IMR-90 (cell line): ENCODE results near the gene MAP2K6. TPM values are rescaled to one million over a fixed set of nuclear protein-coding genes. Genes with fewer than 3 reads are reported as not detected.

ENCODE experiments used
- ATAC-seq: fragments of 200-7000 bp; cut with Tn5 transposase; 2 replicates; pipeline ENCODE4 v1.9.1; 2020; ENCODE audit warnings: low read depth, mild to moderate bottlenecking, moderate library complexity
- BruUV-seq: library from RNA; stranded (reverse); fragments of 400-500 nt; replicated peaks from 2 replicates; lab custom pipeline; 2021; lab: Mats Ljungman, UMichigan
- CTCF ChIA-PET: fragments of 300-600 bp; formaldehyde crosslinking; extraction: SDS; loops from one replicate; lab custom pipeline; 2021; ENCODE audit warnings: antibody characterized with exemption; lab: Yijun Ruan, JAX
- POLR2A ChIA-PET: fragments of 300-600 bp; sonication (Branson Sonifier 250); formaldehyde crosslinking; loops from one replicate; lab custom pipeline; 2022; ENCODE audit warnings: antibody characterized with exemption; ENCODE audit not compliant: unreplicated experiment; lab: Charles Lee
- DNase-seq: peaks from one replicate; pipeline ENCODE4 v3.0.0; 2013
- H2AFZ ChIP-seq: replicated peaks from 2 replicates; pipeline ENCODE3; 2013; ENCODE audit warnings: low read length, mild to moderate bottlenecking; ENCODE audit not compliant: poor library complexity
- H2AK5ac ChIP-seq: 2 replicates; pipeline ENCODE4 v1.6.1; 2013; ENCODE audit warnings: low read depth, low read length, inconsistent platforms
- H2AK9ac ChIP-seq: replicated peaks from 2 replicates; pipeline ENCODE3; 2013; ENCODE audit warnings: mild to moderate bottlenecking, low read depth, low read length, moderate library complexity; ENCODE audit not compliant: poor library complexity
- H2BK120ac ChIP-seq: 2 replicates; pipeline ENCODE4 v1.6.1; 2013; ENCODE audit warnings: low read depth, low read length, inconsistent platforms
- H2BK15ac ChIP-seq: 3 replicates; pipeline ENCODE4 v1.6.1; 2013; ENCODE audit warnings: low read depth, low read length, inconsistent platforms
- H2BK20ac ChIP-seq: 2 replicates; pipeline ENCODE4 v1.6.1; 2013; ENCODE audit warnings: low read depth, mild to moderate bottlenecking, inconsistent platforms, low read length, moderate library complexity
- H2BK5ac ChIP-seq: 2 replicates; pipeline ENCODE4 v1.6.1; 2013; ENCODE audit warnings: mild to moderate bottlenecking, low read depth, low read length, inconsistent platforms; ENCODE audit not compliant: poor library complexity, severe bottlenecking
- H3K14ac ChIP-seq: replicated peaks from 2 replicates; pipeline ENCODE4 v1.6.1; 2013; ENCODE audit warnings: low read depth, low read length, inconsistent platforms
- H3K18ac ChIP-seq: 2 replicates; pipeline ENCODE4 v1.6.1; 2013; ENCODE audit warnings: low read depth, low read length, control low read depth
- H3K23ac ChIP-seq: 2 replicates; pipeline ENCODE4 v1.6.1; 2013; ENCODE audit warnings: low read depth, low read length, inconsistent platforms
- H3K27ac ChIP-seq: 2 replicates; pipeline ENCODE4 v1.5.1; 2013; ENCODE audit warnings: mild to moderate bottlenecking, control low read depth, low read length; ENCODE audit not compliant: insufficient read depth
- H3K27me3 ChIP-seq: 2 replicates; pipeline ENCODE4 v1.6.1; 2013; ENCODE audit warnings: low read length; ENCODE audit not compliant: control insufficient read depth, insufficient read depth
- H3K36me3 ChIP-seq: 2 replicates; pipeline ENCODE4 v1.6.1; 2013; ENCODE audit warnings: low read length, mixed read lengths; ENCODE audit not compliant: control insufficient read depth, insufficient read depth
- H3K4ac ChIP-seq: 2 replicates; pipeline ENCODE4 v1.6.1; 2013; ENCODE audit warnings: low read depth, low read length, inconsistent platforms
- H3K4me1 ChIP-seq: 2 replicates; pipeline ENCODE4 v1.6.1; 2013; ENCODE audit warnings: low read length, mixed read lengths; ENCODE audit not compliant: control insufficient read depth, insufficient read depth
- H3K4me2 ChIP-seq: 2 replicates; pipeline ENCODE4 v1.6.1; 2013; ENCODE audit warnings: low read depth, mild to moderate bottlenecking, control low read depth, low read length, moderate library complexity
- H3K4me3 ChIP-seq: 2 replicates; pipeline ENCODE4 v1.5.1; 2013; ENCODE audit warnings: low read depth, mild to moderate bottlenecking, control low read depth, low read length, moderate library complexity; ENCODE audit not compliant: insufficient read depth
- H3K56ac ChIP-seq: 2 replicates; pipeline ENCODE4 v1.6.1; 2013; ENCODE audit warnings: low read length, inconsistent platforms; ENCODE audit not compliant: insufficient read depth; ENCODE audit errors: extremely low read depth
- H3K79me1 ChIP-seq, 2 experiments: 2 replicates each; pipeline ENCODE4 v1.6.1; 2013; ENCODE audit warnings: low read length in 2 of 2, inconsistent platforms in 1 of 2, low read depth in 1 of 2
- H3K9ac ChIP-seq: 2 replicates; pipeline ENCODE4 v1.6.1; 2013; ENCODE audit warnings: low read depth, low read length, control low read depth
- H3K9me1 ChIP-seq: 2 replicates; pipeline ENCODE4 v1.6.1; 2013; ENCODE audit warnings: low read length, inconsistent platforms; ENCODE audit not compliant: insufficient read depth
- H3K9me3 ChIP-seq: 2 replicates; pipeline ENCODE4 v1.6.1; 2013; ENCODE audit warnings: low read length; ENCODE audit not compliant: control insufficient read depth, insufficient read depth
- H4K20me1 ChIP-seq: 2 replicates; pipeline ENCODE4 v1.6.1; 2013; ENCODE audit warnings: low read length, inconsistent platforms; ENCODE audit not compliant: insufficient read depth
- H4K5ac ChIP-seq: 2 replicates; pipeline ENCODE4 v1.6.1; 2013; ENCODE audit warnings: mild to moderate bottlenecking, low read depth, low read length, control low read depth
- H4K8ac ChIP-seq, 2 experiments: 2 replicates each; pipeline ENCODE4 v1.6.1; 2013; ENCODE audit warnings: low read depth in 2 of 2, low read length in 2 of 2, control low read depth in 1 of 2, inconsistent platforms in 1 of 2
- H4K91ac ChIP-seq: 2 replicates; pipeline ENCODE4 v1.6.1; 2013; ENCODE audit warnings: low read depth, low read length, inconsistent platforms; ENCODE audit not compliant: insufficient read depth
- BHLHE40 ChIP-seq: fragments of 150-350 bp; IDR thresholded peaks from 2 replicates; pipeline ENCODE4 v1.6.1; 2016; ENCODE audit warnings: mild to moderate bottlenecking, low read depth, low read length
- CEBPB ChIP-seq: IDR thresholded peaks from 2 replicates; pipeline ENCODE4 v1.6.1; 2012; ENCODE audit warnings: low read depth, low read length, improper control_type of control experiment
- CHD1 ChIP-seq: IDR thresholded peaks from 2 replicates; pipeline ENCODE4 v1.6.1; 2012; ENCODE audit warnings: low read depth, low read length, improper control_type of control experiment
- FOS ChIP-seq: fragments of 150-350 bp; IDR thresholded peaks from 2 replicates; pipeline ENCODE4 v1.6.1; 2016; ENCODE audit warnings: low read depth, low read length
- MAFK ChIP-seq: IDR thresholded peaks from 2 replicates; pipeline ENCODE4 v1.6.1; 2012; ENCODE audit warnings: low read depth, low read length, improper control_type of control experiment
- MAZ ChIP-seq: IDR thresholded peaks from 2 replicates; pipeline ENCODE4 v1.6.1; 2012; ENCODE audit warnings: low read depth, mild to moderate bottlenecking, low read length, improper control_type of control experiment, moderate library complexity, borderline replicate concordance
- MXI1 ChIP-seq: IDR thresholded peaks from 2 replicates; pipeline ENCODE4 v1.6.1; 2012; ENCODE audit warnings: low read depth, mild to moderate bottlenecking, low read length, moderate library complexity, borderline replicate concordance
- NFE2L2 ChIP-seq: fragments of 150-350 bp; IDR thresholded peaks from 2 replicates; pipeline ENCODE4 v1.6.1; 2016; ENCODE audit warnings: low read depth, mild to moderate bottlenecking, low read length
- POLR2A ChIP-seq: IDR thresholded peaks from 2 replicates; pipeline ENCODE4 v1.6.1; 2012; ENCODE audit warnings: mild to moderate bottlenecking, low read depth, low read length
- RAD21 ChIP-seq: IDR thresholded peaks from 2 replicates; pipeline ENCODE4 v1.6.1; 2012; ENCODE audit warnings: low read length, improper control_type of control experiment
- RCOR1 ChIP-seq: IDR thresholded peaks from 2 replicates; pipeline ENCODE4 v1.6.1; 2012; ENCODE audit warnings: mild to moderate bottlenecking, low read length, improper control_type of control experiment; ENCODE audit not compliant: insufficient replicate concordance
- RFX5 ChIP-seq: IDR thresholded peaks from 2 replicates; pipeline ENCODE4 v1.8.0; 2012; ENCODE audit warnings: low read depth, mild to moderate bottlenecking, low read length, moderate library complexity
- SMC3 ChIP-seq: fragments of 150-350 bp; IDR thresholded peaks from 2 replicates; pipeline ENCODE4 v1.6.1; 2016; ENCODE audit warnings: low read depth, mild to moderate bottlenecking, antibody characterized with exemption, low read length, moderate library complexity
- WGBS, 2 experiments: methylation state at CpG; one replicate each; pipeline versions ENCODE4 v1.1.5 to v1.1.7; 2013; ENCODE audit warnings: missing lambda C conversion rate in 2 of 2; ENCODE audit not compliant: insufficient read length in 1 of 2; ENCODE audit errors: extremely low coverage in 2 of 2; 5-methylcytosine and 5-hydroxymethylcytosine counted together
- dilution Hi-C: fragments of 300-500 bp; cut with HindIII; formaldehyde crosslinking; loops from one replicate; pipeline ENCODE4 v1.14.3; 2018; ENCODE audit warnings: low sequenced_read_pairs; ENCODE audit not compliant: unreplicated experiment
- in situ Hi-C: fragments of 300-500 bp; cut with MboI; formaldehyde crosslinking; loops from 3 replicates; pipeline ENCODE4 v1.14.3; 2019; ENCODE audit warnings: low sequenced_read_pairs, inconsistent platforms, mixed read lengths
- intact Hi-C: fragments of 100-400 bp; cut with micrococcal nuclease; formaldehyde crosslinking; loops from 2 replicates; pipeline ENCODE4 v1.10.0; 2022
- polyA plus RNA-seq, 3 experiments: library from polyadenylated mRNA; depleted of rRNA; stranded (reverse); fragments of >200 nt; gene quantifications; 2 replicates each; pipeline ENCODE4 v1.2.3, GENCODE V29; 2012; ENCODE audit warnings: low replicate concordance in 1 of 3
- total RNA-seq: library from RNA; depleted of rRNA; stranded (reverse); fragments of >200 nt; gene quantifications from 2 replicates; pipeline ENCODE4 v1.2.3, GENCODE V29; 2012
- TF ChIP-seq, protein P1 (sequence below): conservative IDR thresholded peaks from 2 replicates; pipeline ENCODE4 v1.5.1; 2012; ENCODE audit warnings: mild to moderate bottlenecking, low read depth, low read length, improper control_type of control experiment
- TF ChIP-seq, protein P2 (sequence below): fragments of 150-350 bp; IDR thresholded peaks from 2 replicates; pipeline ENCODE4 v1.6.1; 2016; ENCODE audit warnings: low read depth, mild to moderate bottlenecking, low read length, moderate library complexity, borderline replicate concordance
- TF ChIP-seq, protein P3 (sequence below): fragments of 150-350 bp; IDR thresholded peaks from 2 replicates; pipeline ENCODE4 v1.6.1; 2017; ENCODE audit warnings: mild to moderate bottlenecking, antibody characterized with exemption, low read length, low read depth

MAP2K6 gene
- total and polyA plus RNA-seq, 2 of the 4 experiments (the other 2 are of a cell fraction): 2.4 to 5.7 TPM

DNA sequence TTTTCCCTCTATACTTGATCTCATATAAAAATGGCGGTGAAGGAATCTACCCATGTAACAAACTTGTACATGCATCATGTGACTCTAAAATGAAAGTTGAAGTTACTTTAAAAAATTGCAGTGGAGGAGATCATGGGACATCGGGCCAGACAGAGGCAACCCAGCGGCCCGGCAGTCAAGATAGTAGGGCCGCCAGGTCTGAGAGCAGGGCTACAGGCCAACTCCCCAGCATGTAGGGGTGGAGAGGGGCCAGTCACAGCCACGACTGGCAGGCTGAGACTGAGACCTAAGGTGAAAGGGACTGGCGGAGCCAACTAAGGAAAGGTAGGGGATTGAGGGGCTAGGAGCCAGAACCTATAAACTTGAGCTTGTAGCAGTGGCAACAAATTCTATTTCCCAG lies 150.9 kb downstream of the MAP2K6 start:
- no peak overlapping the region for H2AFZ ChIP-seq
- H2AK5ac ChIP-seq: no peak overlapping the region
- no peaks in the 10 kb centered on the region; the same call in 1 of the 2 replicates for H3K27me3 ChIP-seq
- ChIA-PET POLR2A (no interaction called here), CTCF (no interaction called here)
- H4K8ac ChIP-seq: no peak overlapping the region
- no peak overlapping the region for H3K23ac ChIP-seq
- H2BK20ac ChIP-seq: no peak overlapping the region
- DNase-seq: no peak
- H4K91ac ChIP-seq: no peak overlapping the region
- no peak overlapping the region for H4K5ac ChIP-seq
- no peak overlapping the region for H3K18ac ChIP-seq
- 100% methylated on average over 2 of the region's 7 CpGs; no CpG with 5 or more reads in 1 of the 2 experiments for WGBS, 2 experiments
- no peak overlapping the region for H2AK9ac ChIP-seq
- H3K56ac ChIP-seq: no peak overlapping the region
- no peaks in the 10 kb centered on the region for H3K9me3 ChIP-seq
- H3K27ac ChIP-seq: no peak overlapping the region
- dilution Hi-C loops: no loop called here
- H3K14ac ChIP-seq: no peak overlapping the region
- no peak overlapping the region for H3K9ac ChIP-seq
- H3K36me3 ChIP-seq: no peaks in the 10 kb centered on the region
- no peaks in the 10 kb centered on the region for H3K79me1 ChIP-seq
- H3K9me1 ChIP-seq: no peaks in the 10 kb centered on the region
- H3K4ac ChIP-seq: no peak overlapping the region
- no peak overlapping the region for H3K4me2 ChIP-seq
- TF ChIP-seq FOS: no peak
- no peak for TF ChIP-seq NFE2L2
- TF ChIP-seq, protein P1, sequence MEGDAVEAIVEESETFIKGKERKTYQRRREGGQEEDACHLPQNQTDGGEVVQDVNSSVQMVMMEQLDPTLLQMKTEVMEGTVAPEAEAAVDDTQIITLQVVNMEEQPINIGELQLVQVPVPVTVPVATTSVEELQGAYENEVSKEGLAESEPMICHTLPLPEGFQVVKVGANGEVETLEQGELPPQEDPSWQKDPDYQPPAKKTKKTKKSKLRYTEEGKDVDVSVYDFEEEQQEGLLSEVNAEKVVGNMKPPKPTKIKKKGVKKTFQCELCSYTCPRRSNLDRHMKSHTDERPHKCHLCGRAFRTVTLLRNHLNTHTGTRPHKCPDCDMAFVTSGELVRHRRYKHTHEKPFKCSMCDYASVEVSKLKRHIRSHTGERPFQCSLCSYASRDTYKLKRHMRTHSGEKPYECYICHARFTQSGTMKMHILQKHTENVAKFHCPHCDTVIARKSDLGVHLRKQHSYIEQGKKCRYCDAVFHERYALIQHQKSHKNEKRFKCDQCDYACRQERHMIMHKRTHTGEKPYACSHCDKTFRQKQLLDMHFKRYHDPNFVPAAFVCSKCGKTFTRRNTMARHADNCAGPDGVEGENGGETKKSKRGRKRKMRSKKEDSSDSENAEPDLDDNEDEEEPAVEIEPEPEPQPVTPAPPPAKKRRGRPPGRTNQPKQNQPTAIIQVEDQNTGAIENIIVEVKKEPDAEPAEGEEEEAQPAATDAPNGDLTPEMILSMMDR: no peak
- TF ChIP-seq, protein P2, sequence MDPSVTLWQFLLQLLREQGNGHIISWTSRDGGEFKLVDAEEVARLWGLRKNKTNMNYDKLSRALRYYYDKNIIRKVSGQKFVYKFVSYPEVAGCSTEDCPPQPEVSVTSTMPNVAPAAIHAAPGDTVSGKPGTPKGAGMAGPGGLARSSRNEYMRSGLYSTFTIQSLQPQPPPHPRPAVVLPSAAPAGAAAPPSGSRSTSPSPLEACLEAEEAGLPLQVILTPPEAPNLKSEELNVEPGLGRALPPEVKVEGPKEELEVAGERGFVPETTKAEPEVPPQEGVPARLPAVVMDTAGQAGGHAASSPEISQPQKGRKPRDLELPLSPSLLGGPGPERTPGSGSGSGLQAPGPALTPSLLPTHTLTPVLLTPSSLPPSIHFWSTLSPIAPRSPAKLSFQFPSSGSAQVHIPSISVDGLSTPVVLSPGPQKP: no peak
- TF ChIP-seq RFX5: no peak
- TF ChIP-seq CHD1: no peak
- TF ChIP-seq MAFK: no peak
- no peak for TF ChIP-seq MXI1
- TF ChIP-seq RCOR1: no peak
- no peak for TF ChIP-seq RAD21
- no peak for TF ChIP-seq SMC3
- TF ChIP-seq CEBPB: no peak
- TF ChIP-seq MAZ: no peak
- no peak for TF ChIP-seq BHLHE40
- TF ChIP-seq, protein P3, sequence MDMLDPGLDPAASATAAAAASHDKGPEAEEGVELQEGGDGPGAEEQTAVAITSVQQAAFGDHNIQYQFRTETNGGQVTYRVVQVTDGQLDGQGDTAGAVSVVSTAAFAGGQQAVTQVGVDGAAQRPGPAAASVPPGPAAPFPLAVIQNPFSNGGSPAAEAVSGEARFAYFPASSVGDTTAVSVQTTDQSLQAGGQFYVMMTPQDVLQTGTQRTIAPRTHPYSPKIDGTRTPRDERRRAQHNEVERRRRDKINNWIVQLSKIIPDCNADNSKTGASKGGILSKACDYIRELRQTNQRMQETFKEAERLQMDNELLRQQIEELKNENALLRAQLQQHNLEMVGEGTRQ: no peak
- TF ChIP-seq POLR2A: no peak
- intact Hi-C loops: loop anchor here (5.0 to 10.0 kb wide), 3 partner anchors 38 to 1057 kb away; no protein-coding TSS in a partner anchor
- ATAC-seq: no peak
- no TSS peak for BruUV-seq
- H2BK5ac ChIP-seq: no peak overlapping the region
- H3K4me3 ChIP-seq: no peak overlapping the region
- no peak overlapping the region for H2BK15ac ChIP-seq
- no peak overlapping the region for H2BK120ac ChIP-seq
- in situ Hi-C loops: loop anchor here (10.0 kb wide), 2 partner anchors 579 to 989 kb away; no protein-coding TSS in a partner anchor
- H4K20me1 ChIP-seq: no peaks in the 10 kb centered on the region
- peaks cover 4% of the 10 kb centered on the region; the same call in 1 of the 2 replicates for H3K4me1 ChIP-seq
